Keratinocyte (primary cell): Measurements from ENCODE around the gene ZIC4. TPM values are rescaled to one million over a fixed set of nuclear protein-coding genes. Genes with fewer than 3 reads are reported as not detected.

Experiments used
- DNase-seq: peaks from one replicate; pipeline ENCODE4 v3.0.0-alpha.2; 2011; ENCODE audit warnings: low read depth, missing footprints, low spot score
- FAIRE-seq: peaks from 2 replicates; lab custom pipeline; 2011; peaks lifted over from hg19 to GRCh38; lab: Jason Lieb, UNC
- H2AFZ ChIP-seq: 2 replicates; pipeline ENCODE4 v1.6.0; 2012; ENCODE audit warnings: low read length, control low read depth, inconsistent platforms; ENCODE audit not compliant: control insufficient read depth
- H3K27ac ChIP-seq: 2 replicates; pipeline ENCODE4 v1.5.1; 2011; ENCODE audit warnings: low read length; ENCODE audit not compliant: control insufficient read depth, insufficient read depth
- H3K27me3 ChIP-seq: 3 replicates; pipeline ENCODE4 v1.6.0; 2011; ENCODE audit warnings: low read length; ENCODE audit not compliant: control insufficient read depth, insufficient read depth; ENCODE audit errors: extremely low read depth
- H3K36me3 ChIP-seq, 2 experiments: 2 replicates in 1 of 2; 3 replicates in 1 of 2; pipeline ENCODE4 v1.5.1; 2011; ENCODE audit warnings: low read length in 2 of 2, mild to moderate bottlenecking in 1 of 2; ENCODE audit not compliant: control insufficient read depth in 2 of 2, insufficient read depth in 2 of 2; ENCODE audit errors: extremely low read depth in 1 of 2
- H3K4me1 ChIP-seq: 3 replicates; pipeline ENCODE4 v1.5.1; 2011; ENCODE audit warnings: low read length; ENCODE audit not compliant: control insufficient read depth, insufficient read depth; ENCODE audit errors: extremely low read depth
- H3K4me2 ChIP-seq: 3 replicates; pipeline ENCODE4 v1.6.0; 2011; ENCODE audit warnings: low read depth, low read length; ENCODE audit not compliant: control insufficient read depth, insufficient read depth; ENCODE audit errors: extremely low read depth
- H3K4me3 ChIP-seq, 3 experiments: fragments of 200-600 bp in 1 of 3; sonication (generic) in 1 of 3; 2 replicates in 2 of 3; 3 replicates in 1 of 3; pipeline ENCODE4 v1.5.1; 2011 to 2016; ENCODE audit warnings: low read length in 3 of 3, mild to moderate bottlenecking in 3 of 3, control low read depth in 2 of 3, inconsistent platforms in 1 of 3, low read depth in 1 of 3, mixed read lengths in 1 of 3, mixed run types in 1 of 3, moderate library complexity in 1 of 3; ENCODE audit not compliant: control insufficient read depth in 2 of 3, insufficient read depth in 2 of 3; ENCODE audit errors: extremely low read depth in 1 of 3
- H3K79me2 ChIP-seq: 2 replicates; pipeline ENCODE4 v1.6.0; 2012; ENCODE audit warnings: low read length; ENCODE audit not compliant: control insufficient read depth, insufficient read depth
- H3K9ac ChIP-seq: 3 replicates; pipeline ENCODE4 v1.6.0; 2011; ENCODE audit warnings: low read length; ENCODE audit not compliant: control insufficient read depth, insufficient read depth; ENCODE audit errors: extremely low read depth
- H3K9me1 ChIP-seq: 3 replicates; pipeline ENCODE4 v1.6.0; 2011; ENCODE audit warnings: low read length; ENCODE audit not compliant: control insufficient read depth, insufficient read depth; ENCODE audit errors: extremely low read depth
- H3K9me3 ChIP-seq: 2 replicates; pipeline ENCODE4 v1.5.1; 2012; ENCODE audit warnings: low read depth, low read length; ENCODE audit not compliant: control insufficient read depth
- H4K20me1 ChIP-seq: 3 replicates; pipeline ENCODE4 v1.6.0; 2011; ENCODE audit warnings: low read length; ENCODE audit not compliant: control insufficient read depth, insufficient read depth; ENCODE audit errors: extremely low read depth
- CTCF ChIP-seq, 3 experiments: IDR thresholded peaks in 1 of 3; conservative IDR thresholded peaks in 1 of 3; optimal IDR thresholded peaks in 1 of 3; 2 replicates in 2 of 3; 3 replicates in 1 of 3; pipeline versions ENCODE3 to v1.5.1; 2011; ENCODE audit warnings: low read length in 3 of 3, mild to moderate bottlenecking in 3 of 3, moderate library complexity in 2 of 3, control low read depth in 1 of 3, inconsistent platforms in 1 of 3; ENCODE audit not compliant: insufficient read depth in 2 of 3; ENCODE audit errors: extremely low read depth in 1 of 3
- EZH2 ChIP-seq: IDR thresholded peaks from one replicate; pipeline ENCODE4 v1.6.1; 2012; ENCODE audit warnings: inconsistent platforms, mild to moderate bottlenecking, low read length, moderate library complexity
- dilution Hi-C: fragments of 300-500 bp; cut with MboI; formaldehyde crosslinking; loops from one replicate; pipeline ENCODE4 v1.7.0; 2020; ENCODE audit warnings: low sequenced_read_pairs; ENCODE audit not compliant: extremely low pct_ligation_motif_present
- polyA plus RNA-seq, 5 experiments: library from polyadenylated mRNA; depleted of rRNA in 3 of 5; stranded (reverse) in 3 of 5; stranded (forward) in 1 of 5; unstranded in 1 of 5; fragments of >200 nt; gene quantifications; 1 replicate in 1 of 5; 2 replicates in 3 of 5; 3 replicates in 1 of 5; pipeline versions ENCODE4 v1.2.1 to v1.2.3, GENCODE V29; 2011 to 2012; ENCODE audit warnings: missing spikeins in 2 of 5, low read depth in 1 of 5, low replicate concordance in 1 of 5

The ZIC4 gene
- polyA plus RNA-seq, 1 donor (not counting 4 experiments of a cell fraction or from before 2014, with no cell fraction given): not detected

DNA sequence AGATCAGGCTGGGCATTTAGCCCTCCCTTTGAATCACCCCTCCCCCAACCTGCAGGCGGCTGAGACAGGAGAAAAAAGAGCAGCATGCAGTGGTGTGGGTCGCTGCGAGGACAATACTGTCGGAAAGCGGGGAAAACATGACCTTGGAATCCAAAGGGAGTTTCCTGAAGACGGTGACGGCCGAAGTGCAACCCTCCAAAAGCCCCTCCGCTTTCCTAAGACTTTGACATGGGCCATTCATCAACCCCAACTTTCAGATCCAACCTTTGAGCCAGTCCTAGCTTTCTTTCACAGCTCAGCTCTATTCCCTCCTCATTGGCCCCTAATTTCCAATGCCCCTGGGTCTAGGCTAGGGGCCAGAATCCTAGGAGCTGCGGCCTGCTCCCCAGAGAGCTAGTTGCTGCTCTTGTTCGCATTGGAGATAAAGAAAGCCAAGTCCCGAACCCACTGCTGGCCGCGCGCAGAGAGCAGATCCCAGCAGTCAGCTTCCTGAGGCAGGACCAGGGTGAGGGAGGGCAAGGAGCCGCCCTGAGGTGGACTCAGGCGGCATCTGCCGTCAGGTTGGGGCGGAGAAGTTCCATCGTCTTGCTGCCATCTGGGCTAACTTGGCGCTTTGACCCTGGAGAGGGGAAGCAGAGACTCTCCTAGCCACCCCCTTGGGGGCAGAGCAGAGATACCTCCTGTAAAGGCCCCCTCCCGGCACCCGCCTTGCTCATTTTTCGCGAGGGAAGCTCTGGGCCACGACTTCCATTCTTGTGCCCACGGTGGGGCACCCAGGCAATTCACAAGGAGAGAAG lies 914 bp downstream of the ZIC4 start:
- no peak for TF ChIP-seq CTCF (optimal IDR thresholded peaks at IDR 0.05 in 1 of 3, IDR thresholded peaks at IDR 0.05 in 1 of 3, conservative IDR thresholded peaks at IDR 0.05 in 1 of 3; ENCODE audit: extremely low read depth in 1 of 3, insufficient read depth in 2 of 3, low read length in 3 of 3)
- TF ChIP-seq EZH2: peak; percentile 7
- Histone ChIP-seq H3K4me2 (no peak overlapping the region), H3K4me1 (no peaks in the 10 kb centered on the region), H3K79me2 (no peaks in the 10 kb centered on the region), H3K36me3 (no peaks in the 10 kb centered on the region), H3K27ac (no peak overlapping the region), H3K27me3 (peaks cover 63% of the 10 kb centered on the region), H3K9me1 (no peaks in the 10 kb centered on the region), H3K9me3 (peaks cover 6% of the 10 kb centered on the region), H2AFZ (no peak overlapping the region), H3K4me3 (no peak overlapping the region), H3K9ac (no peak overlapping the region), H4K20me1 (no peaks in the 10 kb centered on the region)
- FAIRE-seq: no peak
- DNase-seq: no peak
- dilution Hi-C loops: no loop called here

DNA sequence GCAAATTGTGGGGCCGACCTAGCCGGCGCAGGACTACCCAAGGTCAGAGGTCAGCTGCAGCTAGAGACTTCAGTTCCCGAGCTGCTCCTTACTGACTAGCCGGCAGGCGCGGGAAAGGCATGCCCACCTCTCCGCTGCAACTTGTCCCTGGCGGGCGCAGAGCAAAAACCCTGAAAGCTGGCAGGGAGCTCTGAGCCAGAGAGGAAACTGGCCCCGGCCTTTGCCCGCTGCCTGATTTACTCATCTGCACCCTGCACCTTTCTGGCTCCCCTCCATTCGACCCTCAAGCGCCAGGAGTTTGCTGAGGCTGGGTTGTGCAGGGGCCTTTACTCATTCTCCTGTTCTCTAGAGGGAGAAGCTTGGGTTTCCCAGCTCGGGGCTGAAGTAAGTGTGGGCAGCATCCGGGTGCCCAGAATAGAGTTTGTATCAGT lies 1.5 kb downstream of the ZIC4 start:
- peaks cover 6% of the 10 kb centered on the region for H3K9me3 ChIP-seq

More for the DNA sequence above, 1.5 kb downstream of the ZIC4 start:
- Histone ChIP-seq H3K36me3 (no peaks in the 10 kb centered on the region), H3K79me2 (no peaks in the 10 kb centered on the region), H3K9ac (no peak overlapping the region), H3K9me1 (no peaks in the 10 kb centered on the region), H3K4me3 (no peak overlapping the region), H3K4me1 (no peaks in the 10 kb centered on the region), H2AFZ (no peak overlapping the region), H3K27me3 (peaks cover 62% of the 10 kb centered on the region), H3K27ac (no peak overlapping the region), H3K4me2 (no peak overlapping the region), H4K20me1 (no peaks in the 10 kb centered on the region)
- TF ChIP-seq EZH2: peak; percentile 14
- no peak for TF ChIP-seq CTCF (optimal IDR thresholded peaks at IDR 0.05 in 1 of 3, IDR thresholded peaks at IDR 0.05 in 1 of 3, conservative IDR thresholded peaks at IDR 0.05 in 1 of 3; ENCODE audit: extremely low read depth in 1 of 3, insufficient read depth in 2 of 3, low read length in 3 of 3)
- DNase-seq (no peak), FAIRE-seq (no peak)
- dilution Hi-C loops: no loop called here
